Effector CD8-positive, alpha-beta T cell (primary cell): ENCODE data around the gene GULP1.

Experiments
- DNase-seq: peaks from one replicate; lab custom pipeline; 2025; lab: John Stamatoyannopoulos, UW

The GULP1 gene

GRCh38 chr2:188322569-188323551 lies 31.2 kb downstream of the GULP1 start:
- no peak for DNase-seq

GRCh38 chr2:188324067-188324466 lies 32.4 kb downstream of the GULP1 start:
- DNase-seq = no peak

GRCh38 chr2:188326290-188326668 lies 34.6 kb downstream of the GULP1 start:
- DNase-seq = no peak

- no peak for DNase-seq
Measured at GRCh38 chr2:188326669-188327301, 35.1 kb downstream of the GULP1 start.

- DNase-seq = no peak
Measured at GRCh38 chr2:188327518-188328213, 36.0 kb downstream of the GULP1 start.

GRCh38 chr2:188328419-188328818 lies 36.7 kb downstream of the GULP1 start:
- no peak for DNase-seq

- DNase-seq = no peak
Measured at GRCh38 chr2:188330316-188331053, 38.8 kb downstream of the GULP1 start.

- no peak for DNase-seq
Measured at GRCh38 chr2:188332619-188333018, 40.9 kb downstream of the GULP1 start.

- no peak for DNase-seq
Measured at GRCh38 chr2:188333751-188334524, 42.3 kb downstream of the GULP1 start.

GRCh38 chr2:188338463-188338862 lies 46.8 kb downstream of the GULP1 start:
- no peak for DNase-seq

GRCh38 chr2:188340257-188340656 lies 48.6 kb downstream of the GULP1 start:
- DNase-seq = no peak

- no peak for DNase-seq
Measured at GRCh38 chr2:188345020-188345419, 53.3 kb downstream of the GULP1 start.

GRCh38 chr2:188345426-188345825 lies 53.8 kb downstream of the GULP1 start:
- DNase-seq = no peak

- no peak for DNase-seq
Measured at GRCh38 chr2:188345831-188346458, 54.3 kb downstream of the GULP1 start.

- no peak for DNase-seq
Measured at GRCh38 chr2:188349019-188349418, 57.3 kb downstream of the GULP1 start.

GRCh38 chr2:188353282-188353681 lies 61.6 kb downstream of the GULP1 start:
- no peak for DNase-seq

- DNase-seq = no peak
Measured at GRCh38 chr2:188360485-188361263, 69.0 kb downstream of the GULP1 start.

GRCh38 chr2:188364033-188364630 lies 72.5 kb downstream of the GULP1 start:
- DNase-seq = no peak

GRCh38 chr2:188365058-188365641 lies 73.5 kb downstream of the GULP1 start:
- no peak for DNase-seq
